Measurements from ENCODE around the gene RBM20. TPM values are rescaled to one million over a fixed set of nuclear protein-coding genes. Genes with fewer than 3 reads are reported as not detected.

Gene RBM20
- total and polyA plus RNA-seq, 2 of the 13 experiments (the other 11 are each of a cell fraction or from before 2014, with no cell fraction given), result 0.02 to 0.22 TPM

DNA sequence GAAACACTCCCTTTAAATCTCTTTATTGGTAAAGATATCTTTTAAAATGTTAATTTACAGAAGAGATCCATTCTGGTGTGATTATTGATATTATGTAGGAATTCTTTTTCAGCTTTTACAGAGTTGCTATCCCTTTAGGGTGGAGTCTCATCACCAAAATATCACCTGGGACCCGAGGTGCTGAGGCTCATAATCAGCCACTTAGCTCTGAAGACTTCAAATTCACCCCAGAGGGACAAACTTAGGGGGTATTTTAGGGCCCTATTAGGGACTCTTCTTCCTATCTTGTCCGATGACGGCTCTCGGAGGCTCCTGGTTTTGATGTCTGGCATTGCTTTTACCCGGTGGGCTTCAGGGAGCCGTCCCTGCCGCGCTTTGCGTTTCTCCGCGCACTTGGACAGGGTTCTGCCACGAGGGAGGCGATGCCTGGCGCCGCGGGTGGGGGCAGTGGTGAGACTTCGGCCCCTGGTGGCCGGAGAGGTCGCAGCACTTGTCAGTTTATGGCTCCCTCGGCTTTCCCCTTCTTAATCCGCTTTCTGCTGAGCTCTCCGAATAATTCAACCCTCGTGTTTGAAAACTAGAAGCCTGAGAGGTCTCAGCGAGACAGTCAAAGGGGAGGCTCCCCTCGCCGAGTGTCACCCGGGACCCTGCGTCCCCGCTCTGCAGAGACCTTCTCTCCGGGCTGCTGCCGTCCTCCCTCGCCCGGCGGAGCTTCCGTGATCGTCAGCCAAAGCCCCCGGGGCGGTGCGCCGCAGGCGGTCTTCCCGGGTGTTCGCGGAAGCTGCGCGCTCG, 27.8 kb downstream of the RBM20 start (continued):
- TF ChIP-seq KLF16 (CRISPR knock-in tag; IDR thresholded peaks at IDR 0.05), result 0 out of 4 replicates have a peak, but pooled peaks of 1 of the 2 experiments have one; percentile 37
- no peak for TF ChIP-seq ZNF235 (CRISPR knock-in tag; IDR thresholded peaks at IDR 0.05; ENCODE audit: borderline replicate concordance)
- TF ChIP-seq, protein P1, sequence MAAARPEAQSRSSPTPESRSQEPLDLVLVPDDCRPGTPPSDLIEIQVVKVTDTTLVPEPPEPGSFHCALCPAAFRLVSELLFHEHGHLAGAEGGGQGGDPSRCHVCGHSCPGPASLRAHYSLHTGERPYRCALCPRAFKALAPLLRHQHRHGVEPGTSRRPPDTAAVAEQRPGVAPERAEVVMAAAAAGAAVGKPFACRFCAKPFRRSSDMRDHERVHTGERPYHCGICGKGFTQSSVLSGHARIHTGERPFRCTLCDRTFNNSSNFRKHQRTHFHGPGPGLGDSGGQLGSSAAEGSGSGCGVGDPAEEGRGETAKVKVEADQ (CRISPR knock-in tag; IDR thresholded peaks at IDR 0.05; ENCODE audit: borderline replicate concordance), result 0 out of 2 replicates have a peak, but pooled peaks have one; percentile 9
- no peak for TF ChIP-seq TGIF2 (CRISPR knock-in tag; IDR thresholded peaks at IDR 0.05)
- no peak for TF ChIP-seq ZNF737 (CRISPR knock-in tag; IDR thresholded peaks at IDR 0.05; ENCODE audit: borderline replicate concordance)
- no peak for TF ChIP-seq ZNF550 (CRISPR knock-in tag; IDR thresholded peaks at IDR 0.05; ENCODE audit: borderline replicate concordance)
- no peak for TF ChIP-seq IRF9 (CRISPR knock-in tag; IDR thresholded peaks at IDR 0.05; ENCODE audit: borderline replicate concordance)
- TF ChIP-seq IRF2 (CRISPR knock-in tag; IDR thresholded peaks at IDR 0.05), result peak; percentile 15; the same call in 1 of the 2 replicates
- 0 out of 2 replicates have a peak, but pooled peaks have one; percentile 24 for TF ChIP-seq HMGXB3 (CRISPR knock-in tag; IDR thresholded peaks at IDR 0.05; ENCODE audit: borderline replicate concordance)
- no peak for TF ChIP-seq NFRKB (IDR thresholded peaks at IDR 0.05)
- TF ChIP-seq CENPX (CRISPR knock-in tag; IDR thresholded peaks at IDR 0.05), result no peak
- TF ChIP-seq, protein P2, sequence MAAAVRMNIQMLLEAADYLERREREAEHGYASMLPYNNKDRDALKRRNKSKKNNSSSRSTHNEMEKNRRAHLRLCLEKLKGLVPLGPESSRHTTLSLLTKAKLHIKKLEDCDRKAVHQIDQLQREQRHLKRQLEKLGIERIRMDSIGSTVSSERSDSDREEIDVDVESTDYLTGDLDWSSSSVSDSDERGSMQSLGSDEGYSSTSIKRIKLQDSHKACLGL (CRISPR knock-in tag; IDR thresholded peaks at IDR 0.05), result no peak
- no peak for TF ChIP-seq AKAP8 (CRISPR knock-in tag; IDR thresholded peaks at IDR 0.05)
